Upper lobe of left lung (tissue), 4 donors: Measurements from ENCODE around the gene NPIPA8.
"Not testable (repeated sequence)": the region's sequence is repeated elsewhere in the genome, so short reads cannot be mapped to it uniquely, and the experiment has no call there.

Experiments
- CTCF ChIP-seq, 6 experiments: fragments of 450-650 bp in 4 of 6; fragments of 200-600 bp in 2 of 6; sonication (generic) in 2 of 6; IDR thresholded peaks; one replicate each; pipeline ENCODE4 v1.5.1; 2016 to 2019; ENCODE audit warnings: antibody characterized with exemption in 6 of 6
- POLR2A ChIP-seq, 4 donors: fragments of 450-650 bp; IDR thresholded peaks; one replicate each; pipeline ENCODE4 v1.5.1; 2016 to 2017; ENCODE audit warnings: antibody characterized with exemption in 4 of 4, mild to moderate bottlenecking in 2 of 4

DNA sequence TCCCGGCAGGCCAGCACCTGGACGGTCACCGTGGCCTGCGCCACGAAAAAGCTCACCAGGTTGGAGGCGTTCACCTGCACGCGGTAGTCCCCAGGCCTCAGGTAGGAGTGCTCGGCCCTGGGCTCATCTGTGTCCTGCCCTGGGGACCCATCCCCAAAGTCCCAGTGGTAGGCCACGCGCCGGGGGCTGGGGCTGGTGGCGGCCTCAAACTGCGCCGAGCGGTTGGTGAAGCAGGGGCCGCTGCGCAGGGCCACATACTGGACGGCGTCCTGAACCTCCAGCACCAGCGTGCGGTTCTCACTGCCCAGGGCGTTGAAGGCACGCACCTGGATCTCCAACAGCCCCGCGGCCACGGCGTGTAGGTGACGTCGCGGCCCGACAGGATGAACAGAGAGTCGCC, 48.7 kb upstream of the NPIPA8 start:
- TF ChIP-seq POLR2A, CTCF (IDR thresholded peaks at IDR 0.05): not testable (repeated sequence)
